Activated CD4-positive, CD25-positive, alpha-beta regulatory T cell (primary cell): ENCODE measurements around the gene COL26A1.
"Not testable (repeated sequence)": the region's sequence is repeated elsewhere in the genome, so short reads cannot be mapped to it uniquely, and the experiment has no call there.

ENCODE experiments used
- DNase-seq, 4 experiments: peaks; one replicate each; lab custom pipeline; 2025; lab: John Stamatoyannopoulos, UW

COL26A1 gene

GRCh38 chr7:101402835-101403234, 40.2 kb downstream of the COL26A1 start:
- DNase-seq, result no peak

GRCh38 chr7:101405474-101406067, 42.9 kb downstream of the COL26A1 start:
- no peak for DNase-seq

- peak in 2 of 4 experiments; percentile 6 to 11 for DNase-seq
Observed at GRCh38 chr7:101410743-101411507, 48.2 kb downstream of the COL26A1 start.

- DNase-seq, result no peak
Observed at GRCh38 chr7:101411508-101411874, 48.8 kb downstream of the COL26A1 start.

GRCh38 chr7:101412976-101413375, 50.3 kb downstream of the COL26A1 start:
- no peak for DNase-seq

GRCh38 chr7:101418694-101419093, 56.0 kb downstream of the COL26A1 start:
- DNase-seq, result no peak

GRCh38 chr7:101419831-101420230, 57.2 kb downstream of the COL26A1 start:
- no peak for DNase-seq

- DNase-seq, result no peak
Observed at GRCh38 chr7:101420436-101420835, 57.8 kb downstream of the COL26A1 start.

GRCh38 chr7:101422356-101423195, 59.9 kb downstream of the COL26A1 start:
- DNase-seq, result no peak

- no peak for DNase-seq
Observed at GRCh38 chr7:101426303-101427011, 63.8 kb downstream of the COL26A1 start.

GRCh38 chr7:101428093-101428866, 65.6 kb downstream of the COL26A1 start:
- no peak for DNase-seq

GRCh38 chr7:101432316-101432715, 69.6 kb downstream of the COL26A1 start:
- DNase-seq, result no peak

- no peak for DNase-seq
Observed at GRCh38 chr7:101433688-101434087, 71.0 kb downstream of the COL26A1 start.

GRCh38 chr7:101434155-101434554, 71.5 kb downstream of the COL26A1 start:
- not testable (repeated sequence) for DNase-seq

- DNase-seq, result no peak
Observed at GRCh38 chr7:101435461-101436220, 73.0 kb downstream of the COL26A1 start.

- no peak for DNase-seq
Observed at GRCh38 chr7:101436221-101436735, 73.6 kb downstream of the COL26A1 start.

GRCh38 chr7:101436857-101437576, 74.3 kb downstream of the COL26A1 start:
- DNase-seq, result no peak

GRCh38 chr7:101441890-101442289, 79.2 kb downstream of the COL26A1 start:
- no peak for DNase-seq

GRCh38 chr7:101442426-101443070, 79.9 kb downstream of the COL26A1 start:
- no peak for DNase-seq
